Mucosa of descending colon (tissue), 3 donors: ENCODE measurements around the gene RSPH1. TPM values are rescaled to one million over a fixed set of nuclear protein-coding genes. Genes with fewer than 3 reads are reported as not detected.

ENCODE experiments used
- ATAC-seq: fragments of 200-7000 bp; cut with Tn5 transposase; one replicate; pipeline ENCODE4 v1.9.1; 2020; ENCODE audit warnings: mild to moderate bottlenecking, moderate library complexity
- DNase-seq, 3 donors: peaks; one replicate each; pipeline ENCODE4 v3.0.0-alpha.2; 2020
- H3K36me3 ChIP-seq: fragments of 200-600 bp; one replicate; pipeline ENCODE4 v1.8.0; 2021; ENCODE audit warnings: low read depth, mild to moderate bottlenecking
- H3K4me1 ChIP-seq: fragments of 200-600 bp; one replicate; pipeline ENCODE4 v1.8.0; 2021; ENCODE audit warnings: low read depth, mild to moderate bottlenecking
- H3K4me3 ChIP-seq: fragments of 200-600 bp; one replicate; pipeline ENCODE4 v1.8.0; 2021; ENCODE audit warnings: mild to moderate bottlenecking
- H3K9me3 ChIP-seq: fragments of 200-600 bp; one replicate; pipeline ENCODE4 v1.8.0; 2021; ENCODE audit warnings: mild to moderate bottlenecking
- CTCF ChIP-seq: fragments of 200-600 bp; IDR thresholded peaks from one replicate; pipeline ENCODE4 v1.8.0; 2022; ENCODE audit warnings: antibody characterized with exemption, mild to moderate bottlenecking
- intact Hi-C, 2 donors: fragments of 100-400 bp; cut with DNase I in 1 of 2; cut with micrococcal nuclease in 1 of 2; formaldehyde crosslinking; loops; one replicate each; pipeline versions ENCODE4 v1.11.0 to v1.11.1; 2022; cut with DNase I, micrococcal nuclease
- total RNA-seq, 3 donors: library from RNA; stranded (reverse); fragmentation: NEBNext Ultra II Directional in 2 of 3; extraction: Animal tissue kit (Norgen Biotek cat#: 25700) in 2 of 3; gene quantifications; one replicate each; pipeline versions ENCODE4 v1.2.1 to v1.2.4, GENCODE V29; 2021 to 2023
- donor health status: DM: no; HTN: no; CAD: no; lungs with moderate emphysema.
- donor health status: DM: no; HTN: no; CAD: no.
- donor health status: DM: no; HTN: yes; CAD: no.

The RSPH1 gene
- total RNA-seq, 3 donors from 2014 or later: 4.0 to 7.6 (median 4.5) TPM

- DNase-seq (peak in 1 of 3 donors; percentile 76), ATAC-seq (peak; percentile 69)
- intact Hi-C loops: no loop called here
- TF ChIP-seq CTCF: no peak
- peaks cover 3% of the 10 kb centered on the region for H3K36me3 ChIP-seq
- H3K9me3 ChIP-seq: no peaks in the 10 kb centered on the region
- H3K4me3 ChIP-seq: peak overlapping the region; percentile 12
- peaks cover 24% of the 10 kb centered on the region for H3K4me1 ChIP-seq
Measured at GRCh38 chr21:42495765-42496119, 282 bp downstream of the RSPH1 start.

DNA sequence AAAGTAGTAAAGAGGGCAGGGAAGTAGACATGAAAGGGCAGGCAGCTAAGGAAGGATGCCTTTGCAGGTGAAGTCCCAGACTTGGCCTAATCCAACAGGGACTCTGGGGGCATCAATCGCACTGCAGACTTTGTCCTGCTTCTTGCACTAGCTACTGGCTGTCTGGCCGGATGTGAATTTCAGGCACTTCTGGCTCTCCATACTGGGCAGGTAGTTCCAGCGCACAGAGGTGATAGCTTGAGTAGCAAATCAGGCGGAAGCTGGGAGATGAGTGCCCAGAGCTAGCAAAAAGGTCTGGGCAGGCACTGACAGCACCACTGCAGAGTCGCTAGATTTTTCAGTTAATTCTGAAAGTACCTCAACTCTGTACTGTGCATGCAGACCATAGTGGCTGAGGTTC is 997 bp downstream of the RSPH1 start:
- intact Hi-C loops: no loop called here

DNA sequence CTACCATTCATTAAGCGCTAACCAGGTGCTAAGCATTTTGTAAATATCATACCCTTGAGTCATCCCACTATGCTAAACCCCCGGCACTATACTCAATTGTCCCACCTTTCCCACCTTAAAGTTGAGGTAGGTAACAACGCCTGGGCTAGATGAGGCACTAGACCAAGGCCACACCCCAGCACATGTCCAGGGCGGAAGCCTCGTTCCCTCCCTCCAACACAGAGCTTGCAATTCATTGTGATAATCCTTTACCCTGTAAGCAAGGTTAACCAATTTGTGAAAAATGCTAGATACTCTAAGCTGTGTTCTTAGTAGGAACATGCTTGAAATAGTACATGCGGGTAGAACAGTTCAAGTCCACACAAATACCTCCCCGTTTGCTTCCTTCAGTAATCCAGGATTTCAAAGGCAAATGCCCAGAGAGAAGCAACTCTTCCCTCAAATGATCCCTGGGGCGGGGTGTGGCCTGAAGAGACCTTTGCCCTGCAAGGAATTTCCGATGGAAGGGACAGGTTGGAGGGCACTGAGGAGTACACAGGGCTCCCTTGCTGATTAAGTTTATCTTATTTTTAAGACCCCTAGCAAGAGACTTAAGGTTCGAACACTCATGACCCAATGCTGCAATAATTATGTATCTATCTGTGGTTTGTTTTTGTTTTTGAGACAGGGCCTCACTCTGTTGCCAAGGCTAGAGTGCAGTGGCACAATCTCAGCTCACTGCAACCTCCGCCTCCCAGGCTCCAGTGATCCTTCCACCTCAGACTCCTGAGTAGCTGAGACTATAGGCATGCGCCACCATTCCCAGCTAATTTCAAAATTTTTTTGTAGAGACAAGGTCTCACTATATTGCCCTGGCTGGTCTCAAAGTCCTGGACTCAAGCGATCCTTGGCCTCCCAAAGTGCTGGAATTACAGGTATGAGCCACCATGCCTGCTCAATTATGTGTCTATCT is 2.6 kb downstream of the RSPH1 start:
- intact Hi-C loops: no loop called here
- peak; percentile 18 for ATAC-seq
- DNase-seq: peak in 2 of 3 donors; percentile 78 to 85
- peaks cover 3% of the 10 kb centered on the region for H3K36me3 ChIP-seq
- no peak for TF ChIP-seq CTCF
- H3K9me3 ChIP-seq: no peaks in the 10 kb centered on the region
- peaks cover 24% of the 10 kb centered on the region for H3K4me1 ChIP-seq
- H3K4me3 ChIP-seq: no peak overlapping the region

More for the DNA sequence above, 997 bp downstream of the RSPH1 start:
- peaks cover 24% of the 10 kb centered on the region for H3K4me1 ChIP-seq
- no peak for TF ChIP-seq CTCF
- ATAC-seq (no peak), DNase-seq (no peak)
- no peak overlapping the region for H3K4me3 ChIP-seq
- H3K9me3 ChIP-seq: no peaks in the 10 kb centered on the region
- peaks cover 3% of the 10 kb centered on the region for H3K36me3 ChIP-seq

GRCh38 chr21:42492201-42492600 is 3.8 kb downstream of the RSPH1 start:
- intact Hi-C loops: no loop called here
- H3K36me3 ChIP-seq: peaks cover 3% of the 10 kb centered on the region
- DNase-seq (no peak), ATAC-seq (no peak)
- no peaks in the 10 kb centered on the region for H3K9me3 ChIP-seq
- peaks cover 24% of the 10 kb centered on the region for H3K4me1 ChIP-seq
- H3K4me3 ChIP-seq: no peak overlapping the region
- no peak for TF ChIP-seq CTCF

- H3K36me3 ChIP-seq: peaks cover 3% of the 10 kb centered on the region
- H3K4me3 ChIP-seq: no peak overlapping the region
- H3K9me3 ChIP-seq: no peaks in the 10 kb centered on the region
- peaks cover 20% of the 10 kb centered on the region for H3K4me1 ChIP-seq
- intact Hi-C loops: no loop called here
- ATAC-seq (no peak), DNase-seq (no peak)
- TF ChIP-seq CTCF: no peak
Measured at GRCh38 chr21:42491328-42491727, 4.7 kb downstream of the RSPH1 start.
